Stimulated activated CD4-positive, alpha-beta T cell treated with anti-CD3 and anti-CD28 coated beads, Interleukin-15, amount 100 ng/mL, for 24 hours (primary cell): ENCODE data around the gene FSTL5.

Experiments
- DNase-seq: peaks from one replicate; pipeline ENCODE4 v3.0.0-alpha.2; 2020

The FSTL5 gene

GRCh38 chr4:161428180-161428965 is 735.4 kb downstream of the FSTL5 start:
- no peak for DNase-seq

- DNase-seq, result no peak
Observed at GRCh38 chr4:161419822-161420221, 744.0 kb downstream of the FSTL5 start.

GRCh38 chr4:161411901-161412300 is 751.9 kb downstream of the FSTL5 start:
- no peak for DNase-seq

- no peak for DNase-seq
Observed at GRCh38 chr4:161404346-161405110, 759.3 kb downstream of the FSTL5 start.

GRCh38 chr4:161403781-161404180 is 760.0 kb downstream of the FSTL5 start:
- no peak for DNase-seq

GRCh38 chr4:161393602-161394001 is 770.2 kb downstream of the FSTL5 start:
- no peak for DNase-seq

- no peak for DNase-seq
Observed at GRCh38 chr4:161382655-161383054, 781.1 kb downstream of the FSTL5 start.

GRCh38 chr4:161376275-161376674 is 787.5 kb downstream of the FSTL5 start:
- DNase-seq, result no peak

GRCh38 chr4:161364681-161365080 is 799.1 kb downstream of the FSTL5 start:
- no peak for DNase-seq

GRCh38 chr4:161360982-161361381 is 802.8 kb downstream of the FSTL5 start:
- no peak for DNase-seq

- DNase-seq, result no peak
Observed at GRCh38 chr4:161359491-161359890, 804.3 kb downstream of the FSTL5 start.

- no peak for DNase-seq
Observed at GRCh38 chr4:161356351-161356750, 807.4 kb downstream of the FSTL5 start.

GRCh38 chr4:161350946-161351345 is 812.9 kb downstream of the FSTL5 start:
- DNase-seq, result no peak

- no peak for DNase-seq
Observed at GRCh38 chr4:161345741-161346140, 818.1 kb downstream of the FSTL5 start.

- no peak for DNase-seq
Observed at GRCh38 chr4:161343569-161343950, 820.2 kb downstream of the FSTL5 start.

- no peak for DNase-seq
Observed at GRCh38 chr4:161342881-161343568, 820.8 kb downstream of the FSTL5 start.

- DNase-seq, result no peak
Observed at GRCh38 chr4:161336621-161337020, 827.2 kb downstream of the FSTL5 start.

- DNase-seq, result no peak
Observed at GRCh38 chr4:161336016-161336530, 827.7 kb downstream of the FSTL5 start.
